K562 (cell line): Measurements from ENCODE around the gene FERMT3. TPM values are rescaled to one million over a fixed set of nuclear protein-coding genes. Genes with fewer than 3 reads are reported as not detected.
A peak's percentile ranks its signal among the peaks of the same experiment; 100 is the strongest.

Source experiments
- BCL6 ChIP-seq: fragments of 250-450 bp; sonication (Bioruptor Pico); IDR thresholded peaks from 2 replicates; pipeline ENCODE4 v1.4.0; 2020
- CSDE1 ChIP-seq, 2 experiments: fragments of 450-650 bp; IDR thresholded peaks; 2 replicates each; pipeline ENCODE4 v1.6.1; 2016; ENCODE audit warnings: mild to moderate bottlenecking in 1 of 2
- HCFC1 ChIP-seq: IDR thresholded peaks from 2 replicates; pipeline ENCODE4 v1.6.1; 2012; ENCODE audit warnings: low read depth, low read length, improper control_type of control experiment
- HMG20B ChIP-seq: fragments of 250-450 bp; sonication (Bioruptor Pico); IDR thresholded peaks from 2 replicates; pipeline ENCODE4 v1.5.0; 2021; ENCODE audit warnings: mild to moderate bottlenecking
- IFI16 ChIP-seq: fragments of 250-450 bp; sonication (Bioruptor Pico); IDR thresholded peaks from 2 replicates; pipeline ENCODE4 v2.1.2; 2022; ENCODE audit warnings: mild to moderate bottlenecking, inconsistent platforms
- KDM1A ChIP-seq, 2 experiments: fragments of 450-650 bp; IDR thresholded peaks; 2 replicates each; pipeline ENCODE4 v1.6.1; 2016; ENCODE audit warnings: mild to moderate bottlenecking in 2 of 2
- NEUROD1 ChIP-seq: fragments of 150-350 bp; IDR thresholded peaks from 2 replicates; pipeline ENCODE4 v1.6.1; 2014; ENCODE audit warnings: borderline replicate concordance, low read length, low read depth; ENCODE audit not compliant: partially characterized antibody
- NFYB ChIP-seq: IDR thresholded peaks from 2 replicates; pipeline ENCODE4 v1.6.1; 2011; ENCODE audit warnings: mild to moderate bottlenecking, moderate library complexity; ENCODE audit not compliant: insufficient read length; ENCODE audit errors: extremely low read depth
- PRPF4 ChIP-seq: fragments of 200-400 bp; formaldehyde crosslinking; IDR thresholded peaks from one replicate; pipeline ENCODE4 v1.6.1; 2017; ENCODE audit warnings: low read length, low read depth, mild to moderate bottlenecking; ENCODE audit not compliant: insufficient read depth, poor library complexity, severe bottlenecking
- RFX1 ChIP-seq: fragments of 450-650 bp; IDR thresholded peaks from 2 replicates; pipeline ENCODE4 v1.6.1; 2016; ENCODE audit warnings: mild to moderate bottlenecking, moderate library complexity
- RHOXF2B ChIP-seq: fragments of 250-450 bp; sonication (Bioruptor Pico); conservative IDR thresholded peaks from 2 replicates; pipeline ENCODE4 v1.5.1; 2021
- SMARCB1 ChIP-seq: IDR thresholded peaks from 2 replicates; pipeline ENCODE4 v1.6.1; 2011; ENCODE audit warnings: improper control_type of control experiment, low read depth; ENCODE audit not compliant: insufficient read length
- TAF15 ChIP-seq: fragments of 200-400 bp; formaldehyde crosslinking; IDR thresholded peaks from 2 replicates; pipeline ENCODE4 v1.6.1; 2017; ENCODE audit warnings: mild to moderate bottlenecking, low read depth, low read length, moderate library complexity
- TAF7 ChIP-seq: fragments of 450-650 bp; IDR thresholded peaks from 2 replicates; pipeline ENCODE4 v1.6.1; 2016; ENCODE audit warnings: missing genetic modification characterization, missing compliant biosample characterization
- ZNF12 ChIP-seq: sonication (generic); formaldehyde crosslinking; IDR thresholded peaks from 2 replicates; pipeline ENCODE4 v1.4.0; 2020; ENCODE audit warnings: mild to moderate bottlenecking, missing genetic modification reagents
- ZNF212 ChIP-seq: fragments of 450-650 bp; formaldehyde crosslinking; IDR thresholded peaks from 2 replicates; pipeline ENCODE4 v1.4.0; 2020; ENCODE audit warnings: mild to moderate bottlenecking
- ZNF324 ChIP-seq: fragments of 250-450 bp; sonication (Bioruptor Pico); IDR thresholded peaks from 2 replicates; pipeline ENCODE4 v1.4.0; 2020; ENCODE audit warnings: mild to moderate bottlenecking
- ZNF431 ChIP-seq: sonication (generic); formaldehyde crosslinking; IDR thresholded peaks from 2 replicates; pipeline ENCODE4 v1.8.0; 2022; ENCODE audit warnings: mild to moderate bottlenecking, missing genetic modification reagents
- polyA plus RNA-seq, 8 experiments: library from polyadenylated mRNA; depleted of rRNA in 4 of 8; stranded (reverse) in 5 of 8; unstranded in 3 of 8; fragments of >200 nt; fragmentation: Nextera tagmentation in 2 of 8; fragmentation: Illumina TruSeq in 1 of 8; extraction: Ambion mirVana in 2 of 8; extraction: Trizol in 1 of 8; gene quantifications; 2 replicates each; pipeline versions ENCODE4 v1.2.1 to v1.2.3, GENCODE V29; 2011 to 2014; ENCODE audit warnings: inconsistent platforms in 1 of 8, missing spikeins in 1 of 8
- total RNA-seq, 7 experiments: library from RNA; depleted of rRNA in 6 of 7; stranded (reverse); fragments of >200 nt in 6 of 7; fragmentation: Illumina TruSeq in 2 of 7; extraction: Trizol in 2 of 7; gene quantifications; 2 replicates each; pipeline versions ENCODE4 v1.2.1 to v1.2.3, GENCODE V29; 2011 to 2021; ENCODE audit warnings: low replicate concordance in 1 of 7
- TF ChIP-seq, protein P1 (sequence below): sonication (generic); formaldehyde crosslinking; IDR thresholded peaks from 2 replicates; pipeline ENCODE4 v1.8.0; 2023; ENCODE audit warnings: mild to moderate bottlenecking, missing genetic modification reagents
- TF ChIP-seq, protein P2 (sequence below): fragments of 450-650 bp; IDR thresholded peaks from 2 replicates; pipeline ENCODE4 v1.6.1; 2016; ENCODE audit warnings: missing biosample characterization, missing genetic modification characterization
- TF ChIP-seq, protein P3 (sequence below): sonication (generic); formaldehyde crosslinking; IDR thresholded peaks from 2 replicates; pipeline ENCODE4 v1.8.1; 2023; ENCODE audit warnings: mild to moderate bottlenecking, missing genetic modification reagents
- TF ChIP-seq, protein P4 (sequence below): IDR thresholded peaks from 2 replicates; pipeline ENCODE4 v1.6.1; 2014; ENCODE audit warnings: antibody characterized with exemption

FERMT3 gene
- total and polyA plus RNA-seq, 9 of the 15 experiments (the other 6 are each of a cell fraction or from before 2014, with no cell fraction given) = 3.2 to 275 (median 79.7) TPM

DNA sequence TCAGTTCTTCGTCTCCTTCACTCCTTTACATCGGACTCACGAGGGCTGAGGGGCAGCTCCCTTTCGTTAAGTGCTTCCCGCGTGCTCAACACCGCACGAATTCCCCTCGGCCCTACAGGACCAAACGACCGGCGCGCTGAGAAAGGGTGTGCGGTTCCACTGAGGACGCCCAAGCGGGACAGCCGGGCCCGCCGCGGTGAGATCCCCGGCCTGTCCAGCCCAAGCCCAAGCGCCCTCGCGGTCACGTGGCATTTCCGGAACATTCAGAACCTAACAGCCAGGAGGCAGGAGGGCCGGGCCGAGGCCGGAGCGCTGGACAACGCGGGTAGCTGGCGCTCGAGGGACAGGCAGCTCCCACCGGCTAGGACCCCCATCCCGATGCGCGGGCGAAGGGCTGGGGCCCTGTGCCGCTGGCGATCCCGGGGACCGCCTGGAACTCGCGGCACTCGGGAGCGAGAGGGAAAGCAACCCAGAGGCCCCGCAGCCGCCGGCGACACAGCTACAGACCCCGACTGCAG, 21.3 kb upstream of the FERMT3 start (continued):
- TF ChIP-seq, protein P1, sequence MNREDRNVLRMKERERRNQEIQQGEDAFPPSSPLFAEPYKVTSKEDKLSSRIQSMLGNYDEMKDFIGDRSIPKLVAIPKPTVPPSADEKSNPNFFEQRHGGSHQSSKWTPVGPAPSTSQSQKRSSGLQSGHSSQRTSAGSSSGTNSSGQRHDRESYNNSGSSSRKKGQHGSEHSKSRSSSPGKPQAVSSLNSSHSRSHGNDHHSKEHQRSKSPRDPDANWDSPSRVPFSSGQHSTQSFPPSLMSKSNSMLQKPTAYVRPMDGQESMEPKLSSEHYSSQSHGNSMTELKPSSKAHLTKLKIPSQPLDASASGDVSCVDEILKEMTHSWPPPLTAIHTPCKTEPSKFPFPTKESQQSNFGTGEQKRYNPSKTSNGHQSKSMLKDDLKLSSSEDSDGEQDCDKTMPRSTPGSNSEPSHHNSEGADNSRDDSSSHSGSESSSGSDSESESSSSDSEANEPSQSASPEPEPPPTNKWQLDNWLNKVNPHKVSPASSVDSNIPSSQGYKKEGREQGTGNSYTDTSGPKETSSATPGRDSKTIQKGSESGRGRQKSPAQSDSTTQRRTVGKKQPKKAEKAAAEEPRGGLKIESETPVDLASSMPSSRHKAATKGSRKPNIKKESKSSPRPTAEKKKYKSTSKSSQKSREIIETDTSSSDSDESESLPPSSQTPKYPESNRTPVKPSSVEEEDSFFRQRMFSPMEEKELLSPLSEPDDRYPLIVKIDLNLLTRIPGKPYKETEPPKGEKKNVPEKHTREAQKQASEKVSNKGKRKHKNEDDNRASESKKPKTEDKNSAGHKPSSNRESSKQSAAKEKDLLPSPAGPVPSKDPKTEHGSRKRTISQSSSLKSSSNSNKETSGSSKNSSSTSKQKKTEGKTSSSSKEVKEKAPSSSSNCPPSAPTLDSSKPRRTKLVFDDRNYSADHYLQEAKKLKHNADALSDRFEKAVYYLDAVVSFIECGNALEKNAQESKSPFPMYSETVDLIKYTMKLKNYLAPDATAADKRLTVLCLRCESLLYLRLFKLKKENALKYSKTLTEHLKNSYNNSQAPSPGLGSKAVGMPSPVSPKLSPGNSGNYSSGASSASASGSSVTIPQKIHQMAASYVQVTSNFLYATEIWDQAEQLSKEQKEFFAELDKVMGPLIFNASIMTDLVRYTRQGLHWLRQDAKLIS (CRISPR knock-in tag) = peak; percentile 91
- TF ChIP-seq TAF15 = no peak
- no peak for TF ChIP-seq SMARCB1
- TF ChIP-seq TAF7 (tag) = peak; percentile 82
- TF ChIP-seq BCL6 (CRISPR knock-in tag) = no peak
- TF ChIP-seq, protein P2, sequence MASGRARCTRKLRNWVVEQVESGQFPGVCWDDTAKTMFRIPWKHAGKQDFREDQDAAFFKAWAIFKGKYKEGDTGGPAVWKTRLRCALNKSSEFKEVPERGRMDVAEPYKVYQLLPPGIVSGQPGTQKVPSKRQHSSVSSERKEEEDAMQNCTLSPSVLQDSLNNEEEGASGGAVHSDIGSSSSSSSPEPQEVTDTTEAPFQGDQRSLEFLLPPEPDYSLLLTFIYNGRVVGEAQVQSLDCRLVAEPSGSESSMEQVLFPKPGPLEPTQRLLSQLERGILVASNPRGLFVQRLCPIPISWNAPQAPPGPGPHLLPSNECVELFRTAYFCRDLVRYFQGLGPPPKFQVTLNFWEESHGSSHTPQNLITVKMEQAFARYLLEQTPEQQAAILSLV (tag) = no peak
- TF ChIP-seq, protein P3, sequence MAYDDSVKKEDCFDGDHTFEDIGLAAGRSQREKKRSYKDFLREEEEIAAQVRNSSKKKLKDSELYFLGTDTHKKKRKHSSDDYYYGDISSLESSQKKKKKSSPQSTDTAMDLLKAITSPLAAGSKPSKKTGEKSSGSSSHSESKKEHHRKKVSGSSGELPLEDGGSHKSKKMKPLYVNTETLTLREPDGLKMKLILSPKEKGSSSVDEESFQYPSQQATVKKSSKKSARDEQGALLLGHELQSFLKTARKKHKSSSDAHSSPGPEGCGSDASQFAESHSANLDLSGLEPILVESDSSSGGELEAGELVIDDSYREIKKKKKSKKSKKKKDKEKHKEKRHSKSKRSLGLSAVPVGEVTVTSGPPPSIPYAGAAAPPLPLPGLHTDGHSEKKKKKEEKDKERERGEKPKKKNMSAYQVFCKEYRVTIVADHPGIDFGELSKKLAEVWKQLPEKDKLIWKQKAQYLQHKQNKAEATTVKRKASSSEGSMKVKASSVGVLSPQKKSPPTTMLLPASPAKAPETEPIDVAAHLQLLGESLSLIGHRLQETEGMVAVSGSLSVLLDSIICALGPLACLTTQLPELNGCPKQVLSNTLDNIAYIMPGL (CRISPR knock-in tag) = no peak
- TF ChIP-seq ZNF431 = peak; percentile 85
- TF ChIP-seq ZNF324 (CRISPR knock-in tag) = no peak
- no peak for TF ChIP-seq NEUROD1
- TF ChIP-seq NFYB = no peak
- no peak for TF ChIP-seq ZNF12 (CRISPR knock-in tag)
- TF ChIP-seq CSDE1 (IDR thresholded peaks at IDR 0.05) = no peak
- no peak for TF ChIP-seq RFX1
- TF ChIP-seq KDM1A (IDR thresholded peaks at IDR 0.05) = no peak
- no peak for TF ChIP-seq HCFC1
- TF ChIP-seq HMG20B (CRISPR knock-in tag) = no peak
- TF ChIP-seq, protein P4, sequence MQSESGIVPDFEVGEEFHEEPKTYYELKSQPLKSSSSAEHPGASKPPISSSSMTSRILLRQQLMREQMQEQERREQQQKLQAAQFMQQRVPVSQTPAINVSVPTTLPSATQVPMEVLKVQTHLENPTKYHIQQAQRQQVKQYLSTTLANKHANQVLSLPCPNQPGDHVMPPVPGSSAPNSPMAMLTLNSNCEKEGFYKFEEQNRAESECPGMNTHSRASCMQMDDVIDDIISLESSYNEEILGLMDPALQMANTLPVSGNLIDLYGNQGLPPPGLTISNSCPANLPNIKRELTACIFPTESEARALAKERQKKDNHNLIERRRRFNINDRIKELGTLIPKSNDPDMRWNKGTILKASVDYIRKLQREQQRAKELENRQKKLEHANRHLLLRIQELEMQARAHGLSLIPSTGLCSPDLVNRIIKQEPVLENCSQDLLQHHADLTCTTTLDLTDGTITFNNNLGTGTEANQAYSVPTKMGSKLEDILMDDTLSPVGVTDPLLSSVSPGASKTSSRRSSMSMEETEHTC = no peak
- 0 out of 2 replicates have a peak, but pooled peaks have one; percentile 45 for TF ChIP-seq IFI16 (CRISPR knock-in tag)
- 0 out of 2 replicates have a peak, but pooled peaks have one; percentile 26 for TF ChIP-seq RHOXF2B (CRISPR knock-in tag)
- peak; percentile 65 for TF ChIP-seq PRPF4
- 0 out of 2 replicates have a peak, but pooled peaks have one; percentile 76 for TF ChIP-seq ZNF212 (CRISPR knock-in tag)
